ENCODE measurements around the gene TSPAN9.

DNA sequence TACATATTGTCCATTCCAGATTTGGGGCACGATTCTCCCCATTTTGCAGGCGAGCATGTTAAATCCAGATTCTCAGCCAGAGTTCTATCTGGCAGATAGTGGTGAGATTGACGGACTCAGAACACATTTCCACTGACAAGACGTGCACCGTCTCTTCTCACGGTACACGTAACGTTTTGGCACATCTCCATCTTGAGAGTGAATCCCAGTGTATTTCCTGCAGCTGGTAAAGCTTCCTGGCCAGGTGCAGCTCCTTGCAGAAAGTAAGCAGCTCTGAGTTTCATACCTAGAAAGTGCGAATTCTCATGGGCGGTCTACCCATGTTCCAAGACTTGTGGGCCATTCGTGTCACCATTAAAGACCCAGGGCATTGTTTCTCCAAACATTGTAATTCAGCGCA is 102.6 kb downstream of the TSPAN9 start:
- TF ChIP-seq HMGXB4 (CRISPR knock-in tag; IDR thresholded peaks at IDR 0.05) (no peak), ZBTB8A (IDR thresholded peaks at IDR 0.05; ENCODE audit: partially characterized antibody) (no peak), MTA3 (IDR thresholded peaks at IDR 0.05; ENCODE audit: borderline replicate concordance) (no peak), ZNF444 (CRISPR knock-in tag; IDR thresholded peaks at IDR 0.05) (no peak), NFYB (IDR thresholded peaks at IDR 0.05; ENCODE audit: extremely low read depth, insufficient read length) (no peak), HDAC6 (IDR thresholded peaks at IDR 0.05; ENCODE audit: low read depth, low read length) (no peak), IRF2 (CRISPR knock-in tag; IDR thresholded peaks at IDR 0.05) (no peak), TAF1 (IDR thresholded peaks at IDR 0.05; ENCODE audit: control insufficient read depth, extremely low read depth, insufficient read depth, low read length, severe bottlenecking) (no peak), YY1 (IDR thresholded peaks at IDR 0.05; ENCODE audit: borderline replicate concordance in 1 of 3, control insufficient read depth in 1 of 3, extremely low read depth in 1 of 3, insufficient read depth in 3 of 3, insufficient read length in 1 of 3, insufficient replicate concordance in 2 of 3, low read depth in 1 of 3, low read length in 2 of 3) (no peak), EHMT2 (IDR thresholded peaks at IDR 0.05) (no peak), ZNF561 (CRISPR knock-in tag; conservative IDR thresholded peaks at IDR 0.05) (no peak)
- TF ChIP-seq, protein P1, sequence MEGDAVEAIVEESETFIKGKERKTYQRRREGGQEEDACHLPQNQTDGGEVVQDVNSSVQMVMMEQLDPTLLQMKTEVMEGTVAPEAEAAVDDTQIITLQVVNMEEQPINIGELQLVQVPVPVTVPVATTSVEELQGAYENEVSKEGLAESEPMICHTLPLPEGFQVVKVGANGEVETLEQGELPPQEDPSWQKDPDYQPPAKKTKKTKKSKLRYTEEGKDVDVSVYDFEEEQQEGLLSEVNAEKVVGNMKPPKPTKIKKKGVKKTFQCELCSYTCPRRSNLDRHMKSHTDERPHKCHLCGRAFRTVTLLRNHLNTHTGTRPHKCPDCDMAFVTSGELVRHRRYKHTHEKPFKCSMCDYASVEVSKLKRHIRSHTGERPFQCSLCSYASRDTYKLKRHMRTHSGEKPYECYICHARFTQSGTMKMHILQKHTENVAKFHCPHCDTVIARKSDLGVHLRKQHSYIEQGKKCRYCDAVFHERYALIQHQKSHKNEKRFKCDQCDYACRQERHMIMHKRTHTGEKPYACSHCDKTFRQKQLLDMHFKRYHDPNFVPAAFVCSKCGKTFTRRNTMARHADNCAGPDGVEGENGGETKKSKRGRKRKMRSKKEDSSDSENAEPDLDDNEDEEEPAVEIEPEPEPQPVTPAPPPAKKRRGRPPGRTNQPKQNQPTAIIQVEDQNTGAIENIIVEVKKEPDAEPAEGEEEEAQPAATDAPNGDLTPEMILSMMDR (IDR thresholded peaks at IDR 0.05 in 2 of 3, conservative IDR thresholded peaks at IDR 0.05 in 1 of 3; ENCODE audit: insufficient read depth in 2 of 3, low read depth in 1 of 3, low read length in 3 of 3): no peak

Measured in K562 (cell line).